Activated T-helper 9 cell treated with anti-CD3 and anti-CD28 coated beads, Interleukin-2, amount 50 U/mL, for 16 hours (primary cell): ENCODE results near the gene LRRC15.

ENCODE experiments used
- DNase-seq: peaks from one replicate; pipeline ENCODE4 v3.0.0-alpha.2; 2020; ENCODE audit warnings: low read depth

LRRC15 gene

DNA sequence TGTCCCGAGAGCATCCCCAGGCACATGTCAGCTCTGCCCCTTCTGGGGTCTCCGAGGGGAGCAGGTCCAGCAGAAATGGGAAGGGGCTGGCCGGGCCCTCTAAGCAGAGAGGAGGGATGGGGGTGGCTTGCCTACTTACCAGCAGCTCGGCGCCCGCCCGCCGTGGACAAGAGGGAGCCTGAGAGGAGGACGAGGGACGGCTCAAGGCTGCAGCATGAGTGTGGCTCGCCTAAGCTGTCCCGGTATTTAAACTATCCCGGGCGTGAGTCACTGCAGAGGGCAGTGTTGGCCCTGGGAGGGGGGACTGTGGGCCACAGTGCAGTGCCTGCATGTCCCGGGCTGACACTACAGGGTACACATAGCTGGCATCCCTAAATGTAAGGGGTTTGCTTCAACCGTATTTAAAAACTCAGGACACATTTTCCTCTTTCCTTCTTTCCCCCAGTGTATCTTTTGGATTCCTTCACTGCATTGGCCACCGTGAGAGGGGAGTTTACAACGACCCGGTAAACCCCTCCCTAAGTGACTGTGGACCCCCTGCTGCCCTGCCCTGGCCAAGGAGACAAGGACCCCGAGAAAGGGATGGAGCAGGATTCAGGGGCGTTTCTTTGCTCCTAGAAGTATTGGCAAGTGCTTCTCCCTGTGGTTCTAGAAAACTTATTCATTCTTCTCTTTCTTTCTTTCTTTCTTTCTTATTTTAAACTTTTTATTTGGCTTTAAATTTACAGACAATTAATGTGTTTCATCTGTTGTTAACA is at the start of gene LRRC15:
Gene LRRC15, minus strand, starts transcription at position 222 of the 758 bp plus-strand sequence. CDS start 8,700 bp downstream, outside the sequence.
- DNase-seq: no peak

DNA sequence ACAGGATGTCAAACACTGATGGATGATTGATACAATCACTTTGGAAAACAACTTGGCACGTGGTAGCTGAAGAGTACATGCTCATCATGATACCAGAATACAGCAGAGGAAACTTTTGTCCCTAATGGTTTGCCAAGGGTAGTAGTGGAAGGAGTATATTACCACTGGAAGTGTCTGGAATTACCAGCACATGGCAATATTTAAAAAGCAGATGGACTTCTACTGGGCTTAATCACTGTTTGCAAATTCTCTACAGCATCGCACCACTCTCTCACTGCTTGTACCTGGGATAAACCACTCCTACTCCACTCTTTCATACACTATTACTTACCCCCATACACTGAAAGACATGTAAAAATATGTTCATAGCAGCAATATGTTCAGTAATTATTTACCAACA is 49.1 kb upstream of the LRRC15 start:
- DNase-seq: no peak

DNA sequence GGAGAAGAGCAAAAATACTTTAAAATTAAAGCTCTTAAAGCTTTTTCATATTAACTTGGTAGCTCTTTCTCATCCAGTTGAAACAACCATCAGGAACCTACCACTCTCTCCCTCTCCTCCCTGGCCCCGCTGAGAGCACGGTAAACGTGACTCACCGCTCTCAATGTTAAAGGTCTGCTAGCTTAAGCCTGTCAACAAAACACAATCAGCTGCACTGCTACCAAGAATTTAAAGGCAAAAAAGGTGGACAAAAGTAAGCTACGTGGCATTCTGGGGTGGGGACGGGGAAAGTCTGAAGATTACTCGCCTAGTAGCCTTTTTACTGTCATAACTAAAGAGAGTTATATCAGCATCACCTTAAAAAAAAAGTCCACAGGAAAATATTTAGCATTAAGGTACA is 37.9 kb upstream of the LRRC15 start:
- DNase-seq: no peak

GRCh38 chr3:194405766-194406165 is 36.2 kb upstream of the LRRC15 start:
- no peak for DNase-seq

DNA sequence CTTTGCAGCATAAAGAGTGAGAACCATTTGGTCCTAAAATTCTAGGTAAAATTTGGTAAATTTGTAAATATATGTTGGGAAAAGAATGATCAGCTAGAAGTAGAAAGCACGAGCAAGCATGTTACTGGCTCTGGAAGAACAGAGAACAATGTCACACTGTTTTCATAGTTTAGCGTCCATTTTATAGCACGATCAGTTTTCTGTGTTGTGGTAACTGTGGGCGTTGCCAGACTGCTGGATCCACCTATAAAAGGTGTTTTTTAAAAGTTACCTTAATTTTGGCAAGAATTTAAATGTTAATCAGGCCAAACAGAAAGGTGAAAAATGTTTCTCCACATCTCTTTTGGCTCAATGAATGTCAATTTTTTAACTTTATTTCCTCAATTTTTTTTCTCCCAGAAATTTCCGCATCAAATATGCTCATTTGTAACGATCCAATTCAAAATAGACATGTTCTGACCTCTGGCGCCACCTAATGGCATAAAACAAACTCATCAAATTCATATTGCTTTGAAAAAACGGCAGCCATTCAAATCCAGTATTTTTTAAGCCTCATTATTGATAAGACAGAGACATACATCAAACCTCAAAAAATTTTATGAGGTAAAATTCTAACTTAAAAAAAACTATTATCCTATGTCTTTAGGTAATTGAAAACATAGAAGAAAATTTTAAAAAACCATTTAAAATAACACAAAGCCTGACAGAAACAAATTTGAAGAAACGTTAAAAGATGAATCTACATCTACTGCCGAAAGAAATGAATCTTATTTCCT is 35.0 kb upstream of the LRRC15 start:
- DNase-seq: no peak

- DNase-seq: no peak
Observed at GRCh38 chr3:194401868-194402329, 32.4 kb upstream of the LRRC15 start.

- no peak for DNase-seq
Observed at GRCh38 chr3:194401346-194401745, 31.8 kb upstream of the LRRC15 start.

DNA sequence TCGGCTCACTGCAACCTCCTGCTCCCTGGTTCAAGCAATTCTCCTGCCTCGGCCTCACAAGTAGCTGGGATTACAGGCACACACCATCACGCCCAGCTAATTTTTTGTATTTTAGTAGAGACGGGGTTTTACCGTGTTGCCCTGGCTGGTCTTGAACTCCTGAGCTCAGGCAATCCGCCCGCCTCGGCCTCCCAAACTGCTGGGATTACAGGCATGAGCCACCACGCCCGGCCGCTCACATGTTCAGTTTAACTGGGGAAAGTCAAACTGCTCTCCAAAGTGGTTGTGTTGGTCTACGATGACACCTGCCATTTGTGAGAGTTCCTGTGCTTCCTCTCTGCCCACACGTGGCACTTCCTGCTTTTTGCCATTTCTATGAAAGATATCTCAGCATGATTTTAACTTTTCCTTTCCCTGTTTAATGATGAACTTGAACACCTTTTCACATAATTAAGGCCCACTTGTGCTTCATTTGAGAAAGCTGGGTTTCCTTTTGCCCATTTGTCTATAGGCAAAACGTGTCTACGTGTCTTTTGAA is 30.4 kb upstream of the LRRC15 start:
- no peak for DNase-seq

DNA sequence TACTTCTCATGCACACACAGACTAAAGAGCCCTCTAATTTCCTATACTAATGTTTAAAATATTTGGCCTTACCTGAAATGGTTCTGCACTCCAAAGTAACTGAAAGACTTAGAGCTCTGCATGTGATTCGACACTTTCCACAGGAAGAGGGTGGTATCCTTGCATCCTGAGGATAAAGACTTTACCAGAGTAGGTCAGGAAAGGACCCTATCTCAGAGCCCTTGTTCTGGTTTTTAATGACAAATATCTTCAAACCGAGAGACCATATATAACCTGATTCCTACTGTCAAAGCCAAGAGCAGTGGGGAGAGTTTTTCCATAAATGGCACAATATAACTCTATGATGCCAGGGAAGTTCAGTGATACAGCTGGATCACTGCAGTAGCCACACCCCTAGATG is 29.6 kb upstream of the LRRC15 start, which contains the start of gene GP5:
Gene GP5, minus strand, starts transcription at position 101 of the 400 bp plus-strand sequence. CDS start 984 bp downstream, outside the sequence.
- no peak for DNase-seq

- DNase-seq: no peak
Observed at GRCh38 chr3:194397757-194398312, 28.3 kb upstream of the LRRC15 start.

GRCh38 chr3:194396859-194397756 is 27.6 kb upstream of the LRRC15 start:
- DNase-seq: no peak

DNA sequence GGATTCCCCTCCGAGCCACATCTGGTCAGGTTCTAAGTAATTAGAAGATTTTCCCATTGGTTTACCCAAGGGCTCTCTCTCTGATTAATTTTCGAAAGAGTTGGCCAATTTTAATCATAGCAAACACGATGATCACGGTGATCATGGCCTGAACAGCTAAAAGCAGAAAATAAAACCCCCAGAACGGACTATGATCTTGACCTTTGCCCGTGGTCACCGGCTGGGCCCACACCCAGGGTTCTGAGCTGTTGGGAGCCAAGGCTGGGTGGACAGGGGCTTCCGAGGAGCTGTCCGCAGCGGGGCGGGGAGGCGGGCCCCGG is 27.0 kb upstream of the LRRC15 start:
- DNase-seq: no peak

- DNase-seq: peak; percentile 25
Observed at GRCh38 chr3:194395778-194396538, 26.4 kb upstream of the LRRC15 start.

GRCh38 chr3:194395212-194395611 is 25.7 kb upstream of the LRRC15 start:
- no peak for DNase-seq

- DNase-seq: no peak
Observed at GRCh38 chr3:194392576-194392975, 23.0 kb upstream of the LRRC15 start.

DNA sequence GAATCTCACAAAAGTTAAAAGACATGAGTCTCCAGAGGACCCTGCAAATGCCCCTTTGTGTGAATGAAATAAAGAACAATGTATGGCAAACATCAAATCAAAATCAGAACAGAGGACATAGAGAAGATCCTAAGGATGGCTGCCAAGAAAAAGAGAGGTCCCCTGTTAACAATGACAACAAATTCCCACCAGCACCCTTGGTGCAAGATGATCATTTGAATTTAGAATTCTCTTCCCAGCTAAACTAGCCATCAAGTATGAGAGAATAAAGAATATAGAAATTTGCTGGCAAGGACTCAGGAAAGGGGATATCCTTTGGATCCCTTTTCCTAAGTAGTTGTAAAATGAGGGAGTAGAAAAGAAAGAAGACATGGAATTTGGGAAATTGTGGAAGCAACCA is 21.3 kb upstream of the LRRC15 start:
- DNase-seq: no peak

DNA sequence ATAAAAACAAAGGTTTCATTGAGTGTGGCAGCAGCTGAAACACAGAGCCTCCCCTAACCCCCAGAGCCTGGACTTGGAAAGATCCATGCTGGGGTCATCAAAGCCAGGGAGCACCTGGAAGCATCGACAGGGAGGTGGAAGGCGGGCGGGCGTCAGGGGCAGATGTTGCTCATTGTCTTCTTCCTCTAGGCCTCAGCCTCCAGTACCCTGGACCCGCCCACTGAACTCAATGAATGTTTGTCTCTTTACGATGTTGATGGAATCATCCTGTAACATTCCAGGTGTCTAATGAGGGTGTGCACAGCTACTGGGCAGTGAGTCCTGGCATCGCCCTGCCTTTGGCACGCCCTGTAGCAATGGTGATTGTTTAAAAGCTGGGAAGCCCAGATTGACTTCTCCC is 19.7 kb upstream of the LRRC15 start:
- DNase-seq: no peak

DNA sequence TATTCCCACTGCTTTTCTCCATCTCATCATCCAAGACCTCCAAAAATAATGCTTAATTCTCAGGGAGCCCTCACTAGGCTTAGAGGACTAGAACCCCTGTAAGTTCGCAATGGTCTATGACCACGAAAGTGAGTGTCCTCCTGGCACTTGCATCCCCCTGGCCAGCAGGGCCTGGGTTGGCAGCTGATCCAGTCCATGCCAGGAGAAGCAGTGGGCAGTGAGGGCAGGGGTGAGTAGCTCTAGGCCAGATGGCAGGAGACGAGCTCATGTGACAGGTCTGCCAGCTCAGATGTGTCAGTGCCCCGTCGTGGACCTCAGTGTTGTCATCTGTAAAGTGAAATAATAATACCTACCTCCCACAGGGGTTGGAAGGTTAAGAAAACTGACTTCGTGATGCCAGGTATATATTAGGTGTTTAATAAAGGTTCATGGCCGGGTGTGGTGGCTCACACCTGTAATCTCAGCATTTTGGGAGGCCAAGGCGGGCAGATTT is 18.4 kb upstream of the LRRC15 start:
- DNase-seq: no peak

DNA sequence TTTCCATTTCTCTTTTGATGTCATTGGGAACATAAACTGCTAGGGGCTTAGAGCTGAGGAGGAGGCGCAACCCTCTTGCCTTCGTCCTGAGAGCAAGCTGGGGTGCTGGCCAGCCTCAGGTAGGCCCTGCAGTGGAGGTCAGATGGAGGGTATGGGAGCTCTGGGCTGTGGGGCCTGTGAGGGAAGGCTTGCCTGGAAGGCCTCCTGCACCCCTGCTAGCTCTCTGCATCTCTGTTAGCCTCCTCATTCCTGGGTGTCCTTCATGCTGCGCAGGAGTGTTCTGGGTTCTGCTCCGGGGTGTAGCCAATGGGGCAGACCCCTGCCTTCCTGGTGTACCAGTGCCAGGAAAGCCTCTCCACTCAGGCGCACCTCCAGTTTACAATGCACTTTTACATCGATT is 17.7 kb upstream of the LRRC15 start:
- no peak for DNase-seq

GRCh38 chr3:194386648-194387047 is 17.1 kb upstream of the LRRC15 start:
- no peak for DNase-seq

DNA sequence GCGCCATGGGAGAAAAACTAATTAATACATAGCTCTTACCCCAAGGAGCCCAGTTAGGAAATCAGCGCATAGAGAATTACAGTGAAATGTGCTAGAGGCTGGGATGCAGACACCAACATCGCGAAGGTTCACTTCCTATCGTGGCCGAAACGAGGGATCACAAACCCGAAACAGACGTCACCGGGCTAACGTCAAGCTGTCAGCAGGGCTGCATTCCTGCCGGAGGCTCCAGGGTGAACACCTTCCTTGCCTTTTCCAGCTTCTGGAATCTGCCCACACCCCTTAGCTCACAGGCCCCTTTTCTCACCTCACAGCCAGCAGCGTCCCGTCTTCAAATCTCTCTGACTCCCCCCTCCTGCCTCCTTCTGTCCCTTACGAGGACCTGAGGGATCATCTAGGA is 16.5 kb upstream of the LRRC15 start:
- DNase-seq: no peak
